Transverse colon (tissue), 4 donors: ENCODE results near the gene ANKRD40CL. TPM values are rescaled to one million over a fixed set of nuclear protein-coding genes. Genes with fewer than 3 reads are reported as not detected.

Source experiments
- DNase-seq: peaks from one replicate; pipeline ENCODE4 v3.0.0-alpha.2; 2019
- H3K27ac ChIP-seq, 4 donors: fragments of 200-600 bp; sonication (generic); 2 replicates each; pipeline ENCODE4 v1.5.1; 2016 to 2018; ENCODE audit warnings: inconsistent platforms in 4 of 4
- H3K27me3 ChIP-seq: fragments of 200-600 bp; sonication (generic); 2 replicates; pipeline ENCODE4 v1.5.1; 2017; ENCODE audit warnings: inconsistent platforms
- H3K36me3 ChIP-seq, 4 donors: fragments of 200-600 bp; sonication (generic); 2 replicates each; pipeline ENCODE4 v1.5.1; 2017 to 2019; ENCODE audit warnings: inconsistent platforms in 4 of 4
- H3K4me1 ChIP-seq, 4 donors: fragments of 200-600 bp; sonication (generic); 2 replicates each; pipeline ENCODE4 v1.5.1; 2017 to 2020; ENCODE audit warnings: inconsistent platforms in 4 of 4
- H3K4me3 ChIP-seq, 4 donors: fragments of 200-600 bp; sonication (generic); 1 replicate in 1 of 4; 2 replicates in 3 of 4; pipeline versions ENCODE4 v1.5.1 to v1.6.1; 2017 to 2019; ENCODE audit warnings: inconsistent platforms in 4 of 4
- H3K9me3 ChIP-seq, 2 donors: fragments of 200-600 bp; sonication (generic); 2 replicates each; pipeline ENCODE4 v1.5.1; 2017 to 2019; ENCODE audit warnings: inconsistent platforms in 2 of 2
- EP300 ChIP-seq: sonication (generic); formaldehyde crosslinking; IDR thresholded peaks from one replicate; pipeline ENCODE4 v1.6.1; 2017; ENCODE audit warnings: antibody characterized with exemption, low read depth
- POLR2A ChIP-seq: fragments of 450-650 bp; IDR thresholded peaks from one replicate; pipeline ENCODE4 v1.6.1; 2016; ENCODE audit warnings: antibody characterized with exemption, mild to moderate bottlenecking, moderate library complexity
- POLR2AphosphoS5 ChIP-seq, 3 donors: sonication (generic); formaldehyde crosslinking; IDR thresholded peaks; one replicate each; pipeline ENCODE4 v1.6.1; 2016; ENCODE audit warnings: antibody characterized with exemption in 3 of 3
- WGBS, 2 donors: methylation state at CpG; one replicate each; pipeline ENCODE4 v1.1.5; 2018; ENCODE audit warnings: low coverage in 1 of 2; 5-methylcytosine and 5-hydroxymethylcytosine counted together
- in situ Hi-C, 4 donors: fragments of 200-750 bp; cut with MboI; loops; one replicate each; pipeline versions ENCODE4 v1.15.0 to v1.15.1; 2017; ENCODE audit warnings: low sequenced_read_pairs in 3 of 4, low pct_ligation_motif_present in 1 of 4, low pct_unique_long_range_greater_than_20kb in 1 of 4
- intact Hi-C: fragments of 100-400 bp; cut with DNase I; formaldehyde crosslinking; loops from one replicate; pipeline ENCODE4 v1.15.1; 2023; ENCODE audit warnings: low total_unique reads
- total RNA-seq, 4 donors: library from RNA; depleted of rRNA; stranded (reverse); fragments of >200 nt; gene quantifications; one replicate each; pipeline ENCODE4 v1.1.0, GENCODE V29; 2016
- TF ChIP-seq, protein P1 (sequence below), 5 experiments: fragments of 200-600 bp in 3 of 5; fragments of 450-650 bp in 2 of 5; sonication (generic) in 3 of 5; IDR thresholded peaks; 1 replicate in 2 of 5; 2 replicates in 3 of 5; pipeline ENCODE4 v1.5.1; 2016 to 2017; ENCODE audit warnings: antibody characterized with exemption in 5 of 5, inconsistent platforms in 3 of 5, mild to moderate bottlenecking in 2 of 5, moderate library complexity in 1 of 5

ANKRD40CL gene
- total RNA-seq, 4 donors from 2014 or later, result 40.8 to 86.0 (median 74.9) TPM

DNA sequence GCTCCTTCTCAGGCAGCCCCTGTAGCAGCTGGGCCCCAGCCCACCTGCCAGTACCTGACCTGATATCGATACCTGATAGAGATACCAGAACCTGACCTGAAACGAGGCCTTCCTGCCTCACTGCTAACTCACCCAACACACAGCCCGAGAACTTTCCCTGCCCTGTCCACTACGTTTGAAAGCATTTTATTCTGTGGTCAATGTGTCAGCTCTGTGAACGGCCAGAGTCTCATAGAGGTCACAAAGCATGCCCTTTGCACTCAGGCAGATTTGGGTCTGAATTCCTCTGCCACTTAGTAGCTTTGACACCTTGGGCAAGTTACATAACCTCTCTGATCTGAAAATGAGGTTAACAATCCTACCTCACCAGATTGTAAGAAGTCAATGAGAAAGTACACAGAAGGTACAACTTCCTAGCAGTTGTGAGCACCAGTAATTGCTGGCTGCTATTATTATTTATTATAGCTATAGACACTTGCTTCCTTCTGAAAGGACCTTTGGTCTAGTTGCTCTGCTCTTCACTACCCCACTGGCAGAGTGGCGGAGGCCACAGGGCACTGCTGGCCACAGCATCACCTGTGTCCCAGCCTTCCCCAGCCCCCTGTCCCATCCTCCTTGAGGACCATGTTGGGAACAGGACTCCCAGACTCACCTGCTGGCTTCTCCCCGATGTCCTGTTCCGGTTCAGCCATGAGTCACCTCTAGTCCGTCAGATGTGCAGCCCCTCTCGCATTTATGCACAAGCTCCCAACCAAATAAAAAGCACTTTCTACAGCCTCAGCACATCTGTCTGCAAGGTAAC lies 895 bp downstream of the ANKRD40CL start:
- intact Hi-C loops, result no loop called here
- 66 to 67% methylated on average over 5 to 10 of the region's 10 CpGs for WGBS, 2 donors
- peak; percentile 44 for DNase-seq
- peak overlapping the region; percentile 84 to 93 (median 89) for H3K27ac ChIP-seq
- H3K36me3 ChIP-seq, result no peaks in the 10 kb centered on the region
- H3K4me3 ChIP-seq, result peak overlapping the region in 2 of 4 donors; percentile 24 to 42
- in situ Hi-C loops, result no loop called here
- H3K9me3 ChIP-seq, result no peaks in the 10 kb centered on the region
- no peaks in the 10 kb centered on the region for H3K27me3 ChIP-seq
- peaks cover 19 to 57% (median 36%) of the 10 kb centered on the region in 4 donors for H3K4me1 ChIP-seq
- TF ChIP-seq POLR2A, result peak; percentile 73
- TF ChIP-seq, protein P1, sequence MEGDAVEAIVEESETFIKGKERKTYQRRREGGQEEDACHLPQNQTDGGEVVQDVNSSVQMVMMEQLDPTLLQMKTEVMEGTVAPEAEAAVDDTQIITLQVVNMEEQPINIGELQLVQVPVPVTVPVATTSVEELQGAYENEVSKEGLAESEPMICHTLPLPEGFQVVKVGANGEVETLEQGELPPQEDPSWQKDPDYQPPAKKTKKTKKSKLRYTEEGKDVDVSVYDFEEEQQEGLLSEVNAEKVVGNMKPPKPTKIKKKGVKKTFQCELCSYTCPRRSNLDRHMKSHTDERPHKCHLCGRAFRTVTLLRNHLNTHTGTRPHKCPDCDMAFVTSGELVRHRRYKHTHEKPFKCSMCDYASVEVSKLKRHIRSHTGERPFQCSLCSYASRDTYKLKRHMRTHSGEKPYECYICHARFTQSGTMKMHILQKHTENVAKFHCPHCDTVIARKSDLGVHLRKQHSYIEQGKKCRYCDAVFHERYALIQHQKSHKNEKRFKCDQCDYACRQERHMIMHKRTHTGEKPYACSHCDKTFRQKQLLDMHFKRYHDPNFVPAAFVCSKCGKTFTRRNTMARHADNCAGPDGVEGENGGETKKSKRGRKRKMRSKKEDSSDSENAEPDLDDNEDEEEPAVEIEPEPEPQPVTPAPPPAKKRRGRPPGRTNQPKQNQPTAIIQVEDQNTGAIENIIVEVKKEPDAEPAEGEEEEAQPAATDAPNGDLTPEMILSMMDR (IDR thresholded peaks at IDR 0.05), result peak in 2 of 5 experiments; percentile 14 to 26
- TF ChIP-seq EP300, result no peak
- peak in 2 of 3 donors; percentile 57 to 73 for TF ChIP-seq POLR2AphosphoS5 (IDR thresholded peaks at IDR 0.05)

DNA sequence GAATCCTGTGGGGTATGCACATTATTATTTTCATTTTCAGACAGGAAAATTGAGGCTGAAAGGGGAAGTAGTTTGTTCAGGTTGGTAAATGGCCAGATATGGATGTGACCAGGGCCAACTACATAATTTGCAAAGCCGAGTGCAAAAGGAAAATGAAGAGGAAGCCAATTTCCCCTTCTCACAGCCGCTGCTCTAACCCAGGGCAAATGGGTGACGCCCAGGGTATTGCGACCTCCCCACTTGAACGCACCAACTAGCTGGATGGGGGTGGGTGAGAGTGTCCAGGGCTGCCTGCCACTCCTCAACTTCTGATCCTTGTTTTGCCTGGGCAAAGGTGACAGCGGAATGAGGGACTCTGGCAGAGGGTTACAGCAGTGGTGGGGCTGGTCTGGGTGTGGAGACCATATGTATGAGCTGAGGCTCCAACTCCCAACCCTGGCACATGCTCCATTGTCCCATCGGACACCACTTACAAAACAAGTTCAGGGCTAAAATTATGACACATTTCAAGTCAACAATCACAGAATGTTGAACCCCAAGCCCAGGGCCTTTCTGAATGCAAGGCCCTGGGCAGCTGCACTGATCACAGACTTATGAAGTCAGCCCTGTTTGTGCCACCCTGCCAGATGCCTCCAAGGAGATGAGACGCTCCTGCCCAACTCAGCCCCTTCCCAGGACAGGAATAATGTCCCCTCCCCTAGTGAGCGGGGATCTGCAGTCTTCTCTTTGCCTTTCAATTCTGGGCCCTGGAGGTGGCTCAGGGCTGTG lies 1.7 kb downstream of the ANKRD40CL start:
- in situ Hi-C loops, result no loop called here
- intact Hi-C loops, result no loop called here
- peak; percentile 77 for DNase-seq
- peak overlapping the region in 2 of 4 donors; percentile 24 to 42 for H3K4me3 ChIP-seq
- WGBS, 2 donors, result 32% methylated on average over 9 of the region's 9 CpGs; no CpG with 5 or more reads in 1 of the 2 donors
- peak; percentile 16 to 61 (median 48) for TF ChIP-seq POLR2AphosphoS5 (IDR thresholded peaks at IDR 0.05)
- peak; percentile 42 for TF ChIP-seq POLR2A
- TF ChIP-seq, protein P1 (IDR thresholded peaks at IDR 0.05), result no peak
- peak overlapping the region; percentile 84 to 93 (median 89) for H3K27ac ChIP-seq
- no peaks in the 10 kb centered on the region for H3K9me3 ChIP-seq
- H3K27me3 ChIP-seq, result no peaks in the 10 kb centered on the region
- H3K36me3 ChIP-seq, result no peaks in the 10 kb centered on the region
- H3K4me1 ChIP-seq, result peaks cover 19 to 57% (median 36%) of the 10 kb centered on the region in 4 donors

DNA sequence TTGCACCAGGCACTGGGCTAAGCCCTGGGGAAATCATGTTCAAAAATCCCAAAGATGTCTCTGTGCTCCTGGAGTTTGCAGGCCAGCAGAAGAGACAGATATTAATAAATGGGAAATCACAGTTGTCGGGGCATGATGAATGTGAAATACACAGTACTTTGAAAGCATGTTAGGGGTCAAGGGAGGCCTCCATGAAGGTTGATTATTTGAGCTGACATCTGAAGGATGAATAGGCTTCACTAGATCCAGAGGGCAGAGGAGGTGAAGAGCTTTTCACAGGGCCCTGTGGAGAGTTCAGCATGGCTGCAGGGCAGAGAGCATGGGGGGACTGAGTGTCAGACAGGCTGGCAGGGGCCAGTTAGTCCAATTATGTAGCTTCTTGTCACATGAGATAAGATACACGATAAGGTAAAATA lies 2.6 kb downstream of the ANKRD40CL start:
- Histone ChIP-seq H3K27ac (peak overlapping the region; percentile 84 to 93 (median 89)), H3K4me3 (peak overlapping the region in 1 of 4 donors; percentile 42), H3K36me3 (no peaks in the 10 kb centered on the region), H3K9me3 (no peaks in the 10 kb centered on the region), H3K4me1 (peaks cover 19 to 55% (median 36%) of the 10 kb centered on the region in 4 donors), H3K27me3 (no peaks in the 10 kb centered on the region)
- WGBS, 2 donors, result 47 to 50% methylated on average over 2 of the region's 2 CpGs
- in situ Hi-C loops (no loop called here), intact Hi-C loops (no loop called here)
- TF ChIP-seq POLR2A (no peak), EP300 (no peak), POLR2AphosphoS5 (IDR thresholded peaks at IDR 0.05) (no peak)
- TF ChIP-seq, protein P1 (IDR thresholded peaks at IDR 0.05), result no peak
- DNase-seq, result no peak
